CD4-positive, alpha-beta T cell treated with Interleukin-2 at 100 ng/mL for 4 hours (primary cell): ENCODE measurements around the gene ATN1.
"Not testable (repeated sequence)": the region's sequence is repeated elsewhere in the genome, so short reads cannot be mapped to it uniquely, and the experiment has no call there.

ENCODE experiments used
- DNase-seq: peaks from one replicate; pipeline ENCODE4 v3.0.0-alpha.2; 2020; ENCODE audit warnings: low spot score

The ATN1 gene

GRCh38 chr12:6905414-6906040 lies 22.2 kb upstream of the ATN1 start:
- DNase-seq: no peak

- not testable (repeated sequence) for DNase-seq
Observed at GRCh38 chr12:6908141-6908540, 19.6 kb upstream of the ATN1 start.

- DNase-seq: no peak
Observed at GRCh38 chr12:6909421-6910145, 18.2 kb upstream of the ATN1 start.

GRCh38 chr12:6912164-6912935 lies 15.4 kb upstream of the ATN1 start:
- no peak for DNase-seq

GRCh38 chr12:6914246-6914946 lies 13.4 kb upstream of the ATN1 start, which contains the start of gene ENO2:
TSS of gene ENO2 (plus strand) at chr12:6914580. CDS start at chr12:6915833, 1,253 bp downstream.
- DNase-seq: peak; percentile 90

- no peak for DNase-seq
Observed at GRCh38 chr12:6914947-6915788, 12.6 kb upstream of the ATN1 start.

GRCh38 chr12:6915789-6916285 lies 11.9 kb upstream of the ATN1 start:
- DNase-seq: no peak

- DNase-seq: no peak
Observed at GRCh38 chr12:6916426-6917200, 11.1 kb upstream of the ATN1 start.

- DNase-seq: no peak
Observed at GRCh38 chr12:6917491-6918231, 10.1 kb upstream of the ATN1 start.

GRCh38 chr12:6919588-6919987 lies 8.2 kb upstream of the ATN1 start:
- no peak for DNase-seq

GRCh38 chr12:6921539-6921938 lies 6.2 kb upstream of the ATN1 start:
- no peak for DNase-seq

- no peak for DNase-seq
Observed at GRCh38 chr12:6921996-6922946, 5.5 kb upstream of the ATN1 start.

- DNase-seq: no peak
Observed at GRCh38 chr12:6923003-6923732, 4.6 kb upstream of the ATN1 start.

- no peak for DNase-seq
Observed at GRCh38 chr12:6923851-6924250, 3.9 kb upstream of the ATN1 start.

GRCh38 chr12:6925239-6925539 lies 2.6 kb upstream of the ATN1 start:
- DNase-seq: no peak

GRCh38 chr12:6925540-6926279 lies 2.0 kb upstream of the ATN1 start:
- no peak for DNase-seq

GRCh38 chr12:6928022-6928702 lies 403 bp downstream of the ATN1 start:
- no peak for DNase-seq
